GM12878 (cell line): ENCODE measurements around the gene ENO2. TPM values are rescaled to one million over a fixed set of nuclear protein-coding genes. Genes with fewer than 3 reads are reported as not detected.

Source experiments
- POLR2A ChIP-seq: IDR thresholded peaks from 2 replicates; pipeline ENCODE4 v1.6.1; 2011; ENCODE audit warnings: low read depth, mild to moderate bottlenecking, low read length
- RELA ChIP-seq: fragments of 450-650 bp; IDR thresholded peaks from 2 replicates; pipeline ENCODE4 v1.8.0; 2014; ENCODE audit warnings: borderline replicate concordance; ENCODE audit not compliant: partially characterized antibody
- SIX5 ChIP-seq: IDR thresholded peaks from 2 replicates; pipeline ENCODE4 v1.6.1; 2011; ENCODE audit warnings: mild to moderate bottlenecking, low read depth, low read length, moderate library complexity; ENCODE audit not compliant: severe bottlenecking
- TCF3 ChIP-seq: IDR thresholded peaks from 2 replicates; pipeline ENCODE4 v1.6.1; 2012; ENCODE audit warnings: low read depth, mild to moderate bottlenecking, low read length, borderline replicate concordance; ENCODE audit not compliant: insufficient read depth
- ZNF592 ChIP-seq: fragments of 450-650 bp; IDR thresholded peaks from 2 replicates; pipeline ENCODE4 v1.6.1; 2017; ENCODE audit warnings: mild to moderate bottlenecking, moderate library complexity
- ZNF687 ChIP-seq: fragments of 450-650 bp; IDR thresholded peaks from 2 replicates; pipeline ENCODE4 v1.6.1; 2017; ENCODE audit warnings: mild to moderate bottlenecking, moderate library complexity
- polyA plus RNA-seq, 11 experiments: library from polyadenylated mRNA; depleted of rRNA in 4 of 11; unstranded in 6 of 11; stranded (reverse) in 5 of 11; fragments of >200 nt; fragmentation: Nextera tagmentation in 4 of 11; fragmentation: Illumina TruSeq in 1 of 11; extraction: Ambion mirVana in 4 of 11; extraction: Trizol in 1 of 11; gene quantifications; 1 replicate in 1 of 11; 2 replicates in 10 of 11; pipeline versions ENCODE4 v1.2.1 to v1.2.3, GENCODE V29; 2011 to 2016; ENCODE audit warnings: inconsistent platforms in 2 of 11, missing spikeins in 2 of 11, low read depth in 1 of 11
- total RNA-seq, 4 experiments: library from RNA; depleted of rRNA in 3 of 4; stranded (reverse); fragments of >200 nt in 3 of 4; fragmentation: Illumina TruSeq in 1 of 4; extraction: Trizol in 1 of 4; gene quantifications; 2 replicates each; pipeline versions ENCODE4 v1.2.1 to v1.2.3, GENCODE V29; 2013 to 2021

ENO2 gene
- total and polyA plus RNA-seq, 10 of the 15 experiments (the other 5 are each of a cell fraction or from before 2014, with no cell fraction given) = 24.8 to 196 (median 43.1) TPM

DNA sequence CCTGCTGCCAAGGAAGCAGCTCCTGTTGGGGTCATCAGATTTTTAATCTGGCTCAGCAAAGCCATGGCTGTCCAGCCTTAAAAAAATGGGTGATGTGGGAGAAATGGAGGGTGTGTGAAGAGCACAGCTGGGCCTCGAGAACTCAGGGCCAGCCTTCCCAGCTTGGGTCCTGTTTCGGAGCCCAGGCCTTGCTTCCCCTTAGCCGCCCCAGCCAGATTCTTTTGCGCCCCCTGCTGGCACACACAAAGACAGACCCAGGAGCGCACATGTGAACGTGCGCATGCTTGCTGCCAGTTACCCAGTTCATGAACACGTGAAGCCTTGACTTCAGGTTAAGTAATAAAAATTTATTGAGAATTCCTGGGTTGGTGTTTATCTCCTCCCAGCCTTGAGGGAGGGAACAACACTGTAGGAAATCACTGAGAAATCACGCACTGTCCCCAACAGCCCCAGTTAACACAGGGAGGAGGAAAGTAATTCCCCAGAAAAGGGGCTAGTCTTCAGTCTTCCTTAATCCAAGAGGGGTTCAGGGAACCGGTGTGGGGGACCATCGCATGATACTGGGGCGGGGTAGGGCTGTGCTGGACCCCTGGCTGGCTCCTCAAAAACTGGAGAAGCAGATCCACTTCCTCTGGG lies 50.8 kb downstream of the ENO2 start (continued):
- TF ChIP-seq RELA (no peak), POLR2A (peak; percentile 44; the same call in 1 of the 2 replicates), SIX5 (no peak), TCF3 (0 out of 2 replicates have a peak, but pooled peaks have one; percentile 25), ZNF687 (peak; percentile 89), ZNF592 (peak; percentile 86)
- TF ChIP-seq, all 136 proteins: peak for 33
